ENCODE data around the gene LRBA. TPM values are rescaled to one million over a fixed set of nuclear protein-coding genes. Genes with fewer than 3 reads are reported as not detected.

Gene LRBA
- total and polyA plus RNA-seq, 2 of the 4 experiments (the other 2 are of a cell fraction), result 10.2 to 51.6 TPM

DNA sequence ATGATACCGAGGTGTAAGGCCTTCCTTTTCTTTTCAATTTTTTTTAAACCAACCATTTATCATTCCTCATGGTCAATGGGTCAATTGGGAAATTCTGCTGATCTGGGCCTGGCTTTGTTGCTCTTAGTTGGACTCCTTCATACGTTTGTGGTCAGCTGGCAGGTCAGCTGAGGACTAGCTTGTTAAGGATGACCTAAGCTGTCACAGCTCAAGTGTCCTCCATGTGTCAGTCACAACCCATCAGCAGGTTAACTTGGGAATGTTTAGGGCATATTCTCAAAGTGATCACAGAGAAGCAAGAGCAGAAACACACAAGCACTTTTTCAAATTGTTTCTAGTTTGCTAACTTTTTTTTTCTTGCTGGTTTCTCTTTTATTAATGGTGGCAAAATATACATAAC lies 550.6 kb downstream of the LRBA start:
- H4K20me1 ChIP-seq (ENCODE audit: insufficient read depth, low read length), result no peaks in the 10 kb centered on the region
- POLR2A ChIA-PET (ENCODE audit: unreplicated experiment), result no interaction called here

More for the DNA sequence above, 550.6 kb downstream of the LRBA start:
- TF ChIP-seq RCOR1 (IDR thresholded peaks at IDR 0.05; ENCODE audit: insufficient replicate concordance, low read length) (no peak), CHD1 (IDR thresholded peaks at IDR 0.05; ENCODE audit: low read depth, low read length) (no peak), RFX5 (IDR thresholded peaks at IDR 0.05; ENCODE audit: low read depth, low read length) (no peak), MXI1 (IDR thresholded peaks at IDR 0.05; ENCODE audit: borderline replicate concordance, low read depth, low read length) (no peak), SMC3 (IDR thresholded peaks at IDR 0.05; ENCODE audit: low read depth, low read length) (no peak), BHLHE40 (IDR thresholded peaks at IDR 0.05; ENCODE audit: low read depth, low read length) (no peak), CEBPB (IDR thresholded peaks at IDR 0.05; ENCODE audit: low read depth, low read length) (no peak)
- TF ChIP-seq, protein P1, sequence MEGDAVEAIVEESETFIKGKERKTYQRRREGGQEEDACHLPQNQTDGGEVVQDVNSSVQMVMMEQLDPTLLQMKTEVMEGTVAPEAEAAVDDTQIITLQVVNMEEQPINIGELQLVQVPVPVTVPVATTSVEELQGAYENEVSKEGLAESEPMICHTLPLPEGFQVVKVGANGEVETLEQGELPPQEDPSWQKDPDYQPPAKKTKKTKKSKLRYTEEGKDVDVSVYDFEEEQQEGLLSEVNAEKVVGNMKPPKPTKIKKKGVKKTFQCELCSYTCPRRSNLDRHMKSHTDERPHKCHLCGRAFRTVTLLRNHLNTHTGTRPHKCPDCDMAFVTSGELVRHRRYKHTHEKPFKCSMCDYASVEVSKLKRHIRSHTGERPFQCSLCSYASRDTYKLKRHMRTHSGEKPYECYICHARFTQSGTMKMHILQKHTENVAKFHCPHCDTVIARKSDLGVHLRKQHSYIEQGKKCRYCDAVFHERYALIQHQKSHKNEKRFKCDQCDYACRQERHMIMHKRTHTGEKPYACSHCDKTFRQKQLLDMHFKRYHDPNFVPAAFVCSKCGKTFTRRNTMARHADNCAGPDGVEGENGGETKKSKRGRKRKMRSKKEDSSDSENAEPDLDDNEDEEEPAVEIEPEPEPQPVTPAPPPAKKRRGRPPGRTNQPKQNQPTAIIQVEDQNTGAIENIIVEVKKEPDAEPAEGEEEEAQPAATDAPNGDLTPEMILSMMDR (conservative IDR thresholded peaks at IDR 0.05; ENCODE audit: low read depth, low read length), result no peak
- Histone ChIP-seq H3K18ac (ENCODE audit: low read depth, low read length) (peak overlapping the region; percentile 77), H3K4me3 (ENCODE audit: insufficient read depth, low read depth, low read length) (no peak overlapping the region), H3K36me3 (ENCODE audit: control insufficient read depth, insufficient read depth, low read length) (no peaks in the 10 kb centered on the region), H3K9me3 (ENCODE audit: control insufficient read depth, insufficient read depth, low read length) (no peaks in the 10 kb centered on the region), H4K5ac (ENCODE audit: low read depth, low read length) (peak overlapping the region; percentile 95; the same call in 1 of the 2 replicates), H2BK120ac (ENCODE audit: low read depth, low read length) (no peak overlapping the region), H3K14ac (replicated peaks; ENCODE audit: low read depth, low read length) (no peak overlapping the region), H3K4ac (ENCODE audit: low read depth, low read length) (peak overlapping the region; percentile 41; the same call in 1 of the 2 replicates), H3K27me3 (ENCODE audit: control insufficient read depth, insufficient read depth, low read length) (no peaks in the 10 kb centered on the region), H2AK5ac (ENCODE audit: low read depth, low read length) (peak overlapping the region; percentile 79; the same call in 1 of the 2 replicates), H2BK15ac (ENCODE audit: low read depth, low read length) (no peak overlapping the region), H4K91ac (ENCODE audit: insufficient read depth, low read depth, low read length) (peak overlapping the region; percentile 53; the same call in 1 of the 2 replicates), H2BK5ac (ENCODE audit: low read depth, low read length, poor library complexity, severe bottlenecking) (no peak overlapping the region), H4K8ac (ENCODE audit: low read depth in 2 of 2, low read length in 2 of 2) (no peak overlapping the region), H3K56ac (ENCODE audit: extremely low read depth, insufficient read depth, low read length) (no peak overlapping the region), H2BK20ac (ENCODE audit: low read depth, low read length) (no peak overlapping the region), H3K4me2 (ENCODE audit: low read depth, low read length) (no peak overlapping the region), H3K4me1 (ENCODE audit: control insufficient read depth, insufficient read depth, low read length) (peaks cover 2% of the 10 kb centered on the region; the same call in 1 of the 2 replicates), H3K9ac (ENCODE audit: low read depth, low read length) (no peak overlapping the region), H2AK9ac (replicated peaks; ENCODE audit: low read depth, low read length, poor library complexity) (no peak overlapping the region), H3K23ac (ENCODE audit: low read depth, low read length) (no peak overlapping the region), H3K9me1 (ENCODE audit: insufficient read depth, low read length) (no peaks in the 10 kb centered on the region), H3K27ac (ENCODE audit: insufficient read depth, low read length) (no peak overlapping the region), H3K79me1 (ENCODE audit: low read depth in 1 of 2, low read length in 2 of 2) (no peaks in the 10 kb centered on the region), H2AFZ (replicated peaks; ENCODE audit: low read length, poor library complexity) (no peak overlapping the region)
- WGBS, 2 experiments (ENCODE audit: extremely low coverage in 2 of 2, insufficient read length in 1 of 2), result no CpG with 5 or more reads among the region's 2 CpGs
- CTCF ChIA-PET, result interaction anchor here (1.5 kb wide), 1 partner anchor 15 kb away, joined by 5 read pairs; no protein-coding TSS in a partner anchor
- no peak for DNase-seq
- intact Hi-C loops (cut with micrococcal nuclease) (no loop called here), in situ Hi-C loops (cut with MboI; ENCODE audit: low sequenced_read_pairs) (no loop called here), dilution Hi-C loops (cut with HindIII; ENCODE audit: low sequenced_read_pairs, unreplicated experiment) (no loop called here)
- BruUV-seq (replicated peaks), result no TSS peak
- ATAC-seq (ENCODE audit: low read depth), result no peak
